ENCODE data around the gene MIER1.
"Not testable (repeated sequence)": the region's sequence is repeated elsewhere in the genome, so short reads cannot be mapped to it uniquely, and the experiment has no call there.

The MIER1 gene

DNA sequence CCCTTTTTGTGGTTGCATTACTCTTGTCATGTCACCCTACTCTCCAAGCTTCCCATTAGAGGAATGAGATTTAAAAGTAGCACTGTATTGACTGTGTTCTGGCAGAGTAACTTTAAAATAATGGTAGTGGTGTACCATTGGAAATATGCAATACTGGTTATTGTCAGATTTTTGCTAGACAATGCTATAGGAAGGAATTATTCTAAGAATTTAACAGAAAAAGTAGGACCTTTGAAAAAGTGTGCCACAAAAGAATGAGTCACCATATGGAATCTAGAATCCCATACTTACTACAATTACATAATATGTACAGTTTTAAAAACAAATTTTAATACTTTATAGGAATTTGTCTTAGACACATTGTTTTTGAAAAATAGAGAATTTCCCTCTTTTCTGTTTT is 13.8 kb downstream of the MIER1 start:
- DNase-seq (ENCODE audit: low spot score), result no peak

DNA sequence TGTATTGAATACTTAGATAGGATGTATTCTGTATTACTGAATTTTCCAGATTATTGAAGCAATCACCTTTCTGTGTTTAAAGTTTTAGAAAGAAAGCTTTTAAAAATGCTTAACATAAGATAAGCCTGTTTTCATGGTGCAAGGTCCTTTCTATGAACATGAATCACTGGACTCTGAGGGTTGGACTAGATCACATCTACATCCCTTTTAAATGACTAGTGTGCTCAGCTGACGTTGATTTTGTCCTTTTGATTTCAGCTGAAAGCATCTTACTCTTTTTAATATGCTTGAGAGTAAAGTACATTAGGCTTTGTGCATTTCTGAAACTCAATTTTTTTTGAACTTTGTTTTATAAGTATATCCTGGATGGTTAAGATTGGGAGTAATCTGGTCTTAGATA is 16.2 kb downstream of the MIER1 start:
- DNase-seq (ENCODE audit: low spot score), result no peak

DNA sequence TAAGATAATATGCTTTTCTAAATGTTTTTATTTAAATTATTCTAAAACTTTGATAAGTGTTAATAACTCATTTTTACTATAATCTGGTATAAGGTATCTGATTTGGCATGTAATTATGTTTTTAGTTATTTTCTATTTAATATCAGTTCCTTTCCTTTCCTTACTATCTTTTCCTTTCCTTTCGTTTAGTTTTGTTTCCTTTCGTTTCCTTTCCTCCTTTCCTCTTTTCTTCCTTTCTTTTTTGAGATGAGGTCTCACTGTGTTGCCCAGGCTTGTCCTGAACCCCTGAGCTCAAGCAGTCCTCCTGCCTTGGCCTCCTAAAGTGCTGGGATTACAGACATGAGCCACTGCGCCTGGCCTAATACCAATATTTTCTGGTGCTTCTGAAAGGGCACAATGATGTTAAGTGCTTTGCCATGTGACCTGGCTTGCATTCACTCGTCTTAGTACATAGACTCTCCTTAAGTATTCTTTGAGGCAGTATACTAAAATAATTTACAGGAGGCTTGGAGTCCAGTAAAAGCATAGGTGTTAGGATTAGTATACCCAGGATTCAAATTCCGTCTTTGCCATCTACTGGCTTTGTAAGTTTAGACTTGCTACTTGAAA is 18.7 kb downstream of the MIER1 start:
- no peak for DNase-seq (ENCODE audit: low spot score)

DNA sequence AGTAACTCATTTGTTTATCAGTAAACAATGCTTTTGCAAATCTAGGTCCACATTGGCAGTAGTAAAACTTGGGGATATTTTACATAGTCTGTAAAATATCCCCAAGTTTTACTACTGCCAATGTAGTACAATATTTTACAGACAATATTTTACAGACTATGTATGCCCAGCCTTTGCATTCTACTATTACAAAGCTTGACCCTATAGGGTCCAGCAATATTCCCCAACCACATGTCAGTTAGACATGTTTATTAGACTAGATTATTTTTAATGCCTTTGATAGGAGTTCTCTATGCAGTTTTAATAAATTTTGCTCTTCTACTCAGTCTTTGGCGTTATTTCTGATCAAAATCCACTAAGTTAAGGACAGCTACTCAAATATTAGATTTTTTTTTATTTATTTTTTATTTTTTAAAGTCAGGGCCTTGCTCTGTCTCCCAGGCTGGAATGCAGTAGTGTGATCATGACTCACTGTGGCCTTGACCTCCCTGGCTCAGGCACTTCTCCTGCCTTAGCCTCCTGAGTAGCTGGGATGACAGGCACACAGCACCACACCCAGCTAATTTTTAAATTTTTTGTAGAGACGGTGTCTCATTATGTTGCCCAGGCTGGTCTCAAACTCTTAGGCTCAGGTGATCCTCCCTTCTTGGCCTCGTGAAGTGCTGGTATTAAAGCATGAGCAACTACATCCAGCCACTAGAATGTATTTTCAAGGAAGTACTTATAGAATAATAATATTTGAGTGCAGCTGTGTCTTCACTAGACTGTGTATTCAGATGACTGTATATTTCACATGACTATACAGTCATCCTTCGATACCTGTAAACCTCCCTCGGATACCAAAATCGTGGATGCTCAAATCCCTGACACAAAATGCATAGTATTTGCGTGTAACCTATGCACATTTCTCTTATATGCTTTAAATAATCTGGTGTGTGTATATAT is 19.8 kb downstream of the MIER1 start:
- no peak for DNase-seq (ENCODE audit: low spot score)

DNA sequence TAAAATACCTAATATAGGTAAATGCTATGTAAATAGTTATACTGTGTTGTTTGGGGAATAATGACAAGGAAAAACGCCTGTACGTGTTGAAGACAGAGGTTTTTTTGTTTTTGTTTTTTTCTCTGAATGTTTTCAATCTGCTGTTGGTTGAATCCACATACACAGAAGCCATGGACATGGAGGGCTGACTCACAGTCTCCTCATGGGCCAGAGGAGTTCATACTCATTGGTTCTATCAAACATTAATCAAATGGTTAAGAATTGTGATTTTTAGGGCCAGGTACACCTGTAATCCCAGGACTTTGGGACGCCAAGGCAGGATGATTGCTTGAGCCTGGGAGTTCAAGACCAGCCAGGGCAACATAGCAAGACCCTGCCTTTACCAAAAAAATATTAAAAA is 20.5 kb downstream of the MIER1 start:
- no peak for DNase-seq (ENCODE audit: low spot score)

DNA sequence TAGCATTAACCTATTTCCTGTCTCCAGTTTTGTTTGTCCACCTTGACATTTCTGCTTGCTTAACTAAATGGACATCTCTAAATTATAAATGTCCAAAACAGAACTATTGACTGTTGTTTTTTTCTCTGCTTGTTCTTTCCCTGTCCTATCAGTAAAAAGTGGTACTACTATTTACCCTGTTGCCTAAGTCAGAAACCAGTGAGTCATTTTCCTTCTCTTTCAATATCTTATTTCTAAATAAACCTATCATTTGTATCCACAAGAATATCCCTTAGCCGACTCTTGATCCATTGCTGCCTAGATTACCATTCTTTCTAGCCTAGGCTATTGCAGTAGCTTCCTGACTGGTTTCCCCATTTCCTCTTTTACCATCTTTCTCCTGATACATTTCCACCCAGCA is 22.5 kb downstream of the MIER1 start:
- DNase-seq (ENCODE audit: low spot score), result no peak

DNA sequence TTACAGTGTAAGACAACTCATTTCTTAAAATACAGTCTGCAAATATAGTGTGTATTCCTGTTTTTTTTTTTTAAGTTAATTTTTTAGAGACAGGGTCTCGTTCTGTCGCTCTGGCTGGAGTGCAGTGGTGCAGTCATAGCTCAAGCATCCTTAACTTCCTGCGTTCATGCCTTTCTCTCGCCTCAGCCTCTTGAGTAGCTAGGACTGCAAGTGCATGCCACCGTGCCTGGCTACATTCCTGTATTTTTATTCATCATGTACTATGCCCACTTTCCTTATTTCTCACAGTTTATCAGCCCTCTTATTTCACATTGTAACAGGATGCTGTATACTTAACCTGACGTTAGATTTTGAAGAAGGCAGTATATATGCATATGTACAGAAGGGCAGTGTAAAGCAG is 26.7 kb downstream of the MIER1 start:
- DNase-seq (ENCODE audit: low spot score), result no peak

DNA sequence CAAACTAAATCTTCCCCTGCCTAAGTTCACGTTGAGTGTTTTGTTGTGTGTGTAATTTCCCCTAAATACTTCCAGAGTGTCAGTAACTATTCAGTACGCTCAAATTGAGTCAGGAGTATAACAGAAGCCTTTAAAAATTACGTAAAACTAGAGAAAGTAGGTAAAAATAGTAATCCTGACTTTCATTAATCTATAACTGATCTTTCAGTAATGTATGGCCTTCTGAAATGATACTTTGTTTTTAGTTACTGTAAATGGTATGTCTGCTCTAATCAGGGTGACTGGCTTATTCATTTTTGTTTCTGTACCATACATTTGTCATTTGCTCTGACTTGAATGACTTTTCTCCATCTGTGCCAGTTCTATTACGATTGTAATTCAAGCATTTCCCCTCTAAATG is 29.4 kb downstream of the MIER1 start:
- no peak for DNase-seq (ENCODE audit: low spot score)

DNA sequence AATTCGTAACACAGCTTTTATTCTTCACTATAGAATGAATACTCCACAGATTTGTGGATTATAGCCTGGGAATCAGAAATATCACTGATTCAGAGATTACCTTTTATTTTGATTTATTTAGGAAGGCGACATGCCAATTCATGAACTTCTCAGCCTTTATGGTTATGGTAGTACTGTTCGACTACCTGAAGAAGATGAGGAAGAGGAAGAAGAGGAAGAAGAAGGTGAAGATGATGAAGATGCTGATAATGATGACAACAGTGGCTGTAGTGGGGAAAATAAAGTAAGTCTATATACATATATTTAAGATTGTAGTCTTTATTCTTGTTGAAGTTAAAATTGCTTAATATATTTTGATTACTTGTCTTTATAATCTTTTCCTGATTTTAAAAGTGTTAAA is 33.1 kb downstream of the MIER1 start:
- DNase-seq (ENCODE audit: low spot score), result no peak

DNA sequence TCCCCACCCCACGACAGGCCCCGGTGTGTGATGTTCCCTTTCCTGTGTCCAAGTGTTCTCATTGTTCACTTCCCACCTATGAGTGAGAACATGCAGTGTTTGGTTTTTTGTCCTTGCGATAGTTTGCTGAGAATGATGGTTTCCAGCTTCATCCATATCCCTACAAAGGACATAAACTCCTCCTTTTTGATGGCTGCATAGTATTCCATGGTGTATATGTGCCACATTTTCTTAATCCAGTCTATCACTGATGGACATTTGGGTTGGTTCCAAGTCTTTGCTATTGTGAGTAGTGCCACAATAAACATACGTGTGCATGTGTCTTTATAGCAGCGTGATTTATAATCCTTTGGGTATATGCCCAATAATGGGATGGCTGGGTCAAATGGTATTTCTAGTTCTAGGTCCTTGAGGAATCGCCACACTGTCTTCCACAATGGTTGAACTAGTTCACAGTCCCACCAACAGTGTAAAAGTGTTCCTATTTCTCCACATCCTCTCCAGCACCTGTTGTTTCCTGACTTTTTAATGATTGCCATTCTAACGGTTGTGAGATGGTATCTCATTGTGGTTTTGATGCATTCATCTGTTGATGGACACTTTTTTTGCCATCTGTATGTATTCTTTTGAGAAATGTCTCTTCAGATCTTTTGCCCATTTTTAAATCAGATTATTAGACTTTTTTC is 41.5 kb downstream of the MIER1 start:
- DNase-seq (ENCODE audit: low spot score), result not testable (repeated sequence)

DNA sequence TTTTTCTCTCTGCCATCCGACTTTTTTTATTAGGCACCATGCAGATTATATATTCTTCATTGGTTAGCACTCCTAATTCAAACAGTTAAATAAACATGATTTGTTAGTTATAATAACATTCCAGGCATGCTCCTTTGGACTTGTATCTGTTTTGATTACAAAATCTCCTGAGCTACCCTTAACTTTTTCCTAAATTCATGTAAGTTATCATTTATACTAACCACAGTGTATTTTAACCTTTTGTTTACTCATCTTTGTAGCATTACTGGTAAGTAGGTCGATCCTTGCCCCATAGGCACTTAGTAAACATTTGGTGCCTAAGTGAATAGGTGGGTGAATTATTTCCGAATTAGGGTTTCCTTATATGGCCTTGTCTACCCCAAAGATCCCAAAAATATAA is 43.8 kb downstream of the MIER1 start:
- DNase-seq (ENCODE audit: low spot score), result no peak

DNA sequence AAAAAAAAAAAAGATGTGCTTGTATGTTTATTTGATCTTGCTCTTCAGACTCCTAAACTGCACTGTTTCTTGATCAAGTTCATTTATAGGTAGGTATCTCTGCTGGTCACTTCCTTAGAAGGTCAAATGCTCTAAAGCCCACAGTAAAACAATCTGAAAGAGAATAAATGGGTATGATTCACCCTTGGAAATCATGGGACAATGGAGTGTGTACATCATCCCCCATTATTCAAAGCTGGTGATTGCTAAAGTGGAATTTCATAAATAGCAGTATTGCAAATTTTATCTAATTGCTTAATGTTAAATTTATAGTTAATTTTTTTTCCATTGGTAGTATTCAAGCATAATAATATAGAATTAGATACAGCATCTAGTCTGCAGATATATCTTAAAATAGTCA is 53.4 kb downstream of the MIER1 start:
- DNase-seq (ENCODE audit: low spot score), result no peak

DNA sequence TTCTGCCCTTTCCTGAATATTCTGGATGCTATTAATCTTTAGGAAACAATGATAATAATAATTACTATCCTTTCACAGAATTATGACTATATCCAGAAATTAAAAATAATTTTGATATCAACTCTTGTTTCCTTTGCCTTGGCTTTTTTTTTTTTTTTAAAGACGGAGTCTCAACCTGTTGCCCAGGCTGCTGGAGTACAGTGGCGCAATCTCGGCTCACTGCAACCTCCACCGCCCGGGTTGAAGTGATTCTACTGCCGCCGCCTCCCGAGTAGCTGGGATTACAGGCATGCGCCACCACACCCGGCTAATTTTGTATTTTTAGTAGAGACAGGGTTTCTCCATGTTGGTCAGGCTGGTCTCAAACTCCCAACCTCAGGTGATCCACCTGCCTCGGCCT is 54.8 kb downstream of the MIER1 start:
- not testable (repeated sequence) for DNase-seq (ENCODE audit: low spot score)

DNA sequence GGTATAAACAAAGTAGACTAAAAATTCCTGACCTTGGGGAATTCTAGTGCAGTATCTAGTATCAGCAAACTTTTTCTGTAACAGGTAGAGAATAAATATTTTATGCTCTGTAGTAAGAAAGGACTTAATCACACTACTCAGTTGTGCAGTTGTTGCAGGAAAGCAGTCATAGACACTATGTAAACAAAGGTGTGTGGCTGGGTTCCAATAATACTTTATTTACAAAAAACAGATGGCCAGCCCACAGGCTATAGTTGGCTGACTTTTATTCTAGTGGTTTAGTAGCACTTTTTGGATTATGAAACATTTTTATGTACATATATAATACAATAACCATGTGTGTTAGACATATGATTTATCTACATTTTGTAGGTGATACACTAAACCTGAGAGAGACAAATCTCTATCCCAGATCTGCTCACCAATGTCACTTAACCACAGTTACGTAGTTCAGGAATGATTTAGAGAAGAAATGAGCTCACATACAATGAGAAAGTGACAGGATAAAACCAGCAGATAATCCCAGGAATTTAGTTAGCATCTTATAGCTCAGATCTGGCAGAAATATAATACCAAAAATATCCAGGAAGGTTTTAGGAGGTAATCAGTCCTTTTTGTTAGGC is 56.1 kb downstream of the MIER1 start:
- DNase-seq (ENCODE audit: low spot score), result no peak

DNA sequence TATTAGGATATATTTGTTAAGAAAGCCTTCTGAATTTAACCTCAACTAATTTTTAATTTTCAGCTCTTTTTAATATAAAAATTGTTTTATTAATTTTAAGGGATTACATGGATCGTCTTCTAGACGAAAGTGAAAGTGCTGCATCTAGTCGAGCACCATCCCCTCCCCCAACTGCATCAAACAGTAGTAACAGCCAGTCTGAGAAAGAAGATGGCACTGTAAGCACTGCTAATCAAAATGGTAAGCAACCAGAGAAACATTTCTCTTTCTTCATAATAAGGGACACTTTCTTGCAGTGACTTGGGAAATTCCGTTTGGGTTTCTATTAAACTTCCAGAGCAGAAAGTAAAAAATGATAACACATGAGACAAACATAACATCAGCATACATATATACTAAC is 56.9 kb downstream of the MIER1 start:
- DNase-seq (ENCODE audit: low spot score), result peak; percentile 82

DNA sequence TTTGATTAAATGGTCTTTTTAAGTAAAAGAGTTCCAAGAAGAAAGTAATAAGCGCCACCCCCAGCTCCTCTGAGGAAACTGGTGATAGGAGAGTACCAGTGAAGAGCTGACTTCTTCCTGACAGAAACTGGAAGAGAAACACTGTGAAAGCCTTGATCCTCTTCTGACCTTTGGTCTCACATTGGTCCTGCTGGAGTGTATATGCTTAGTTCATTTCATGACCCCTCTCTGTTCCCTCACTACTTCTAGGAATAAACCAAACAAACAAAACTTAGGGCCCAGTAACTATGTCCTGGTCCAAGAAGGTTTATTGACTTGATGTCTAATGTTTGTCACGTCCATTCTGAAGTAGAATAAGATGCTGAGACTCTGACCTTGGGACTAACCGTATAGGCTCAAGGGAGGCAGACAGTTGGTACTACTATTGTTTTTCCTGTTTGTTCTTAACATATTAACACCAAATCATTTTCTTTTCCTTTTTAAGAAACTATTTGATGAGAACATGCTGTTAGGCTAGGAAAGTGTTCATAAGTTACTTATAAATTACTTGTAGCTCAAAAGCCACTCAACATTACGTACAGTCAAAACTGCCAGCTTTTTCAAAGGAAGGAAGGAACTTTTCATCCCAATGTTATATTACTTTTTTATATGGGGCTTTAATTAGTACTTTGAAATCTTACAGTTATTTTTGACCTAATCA is 57.9 kb downstream of the MIER1 start:
- no peak for DNase-seq (ENCODE audit: low spot score)

DNA sequence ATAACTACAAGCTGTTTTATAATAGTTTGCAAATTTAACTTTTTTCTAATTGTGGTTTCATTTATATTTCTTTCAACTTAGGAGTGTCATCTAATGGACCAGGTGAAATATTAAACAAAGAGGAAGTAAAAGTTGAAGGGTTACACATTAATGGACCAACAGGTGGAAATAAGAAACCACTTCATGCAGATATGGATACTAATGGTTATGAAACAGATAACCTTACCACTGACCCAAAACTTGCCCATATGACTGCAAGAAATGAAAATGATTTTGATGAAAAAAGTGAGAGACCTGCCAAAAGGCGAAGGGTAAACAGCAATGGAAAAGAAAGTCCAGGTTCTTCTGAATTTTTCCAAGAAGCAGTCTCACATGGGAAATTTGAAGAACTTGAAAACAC is 59.7 kb downstream of the MIER1 start:
- no peak for DNase-seq (ENCODE audit: low spot score)

DNA sequence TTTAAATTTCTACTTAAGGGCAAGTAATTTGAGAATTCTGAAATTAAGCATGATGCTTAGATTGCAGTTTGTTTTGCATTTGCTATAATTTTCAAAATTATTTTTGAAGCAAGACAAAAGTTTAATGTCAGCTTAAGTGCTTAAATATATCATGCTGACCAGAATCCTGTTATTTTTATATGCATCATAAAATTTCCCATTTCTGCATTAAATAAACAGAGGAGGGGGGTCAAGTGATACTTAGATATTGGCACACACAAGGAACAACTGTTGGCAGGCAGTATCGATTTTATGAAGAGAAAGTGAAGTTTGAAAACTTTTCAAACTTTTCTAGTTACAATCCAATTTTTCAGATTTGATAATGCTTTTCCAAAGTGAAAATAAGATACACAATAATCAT is 61.0 kb downstream of the MIER1 start:
- no peak for DNase-seq (ENCODE audit: low spot score)

DNA sequence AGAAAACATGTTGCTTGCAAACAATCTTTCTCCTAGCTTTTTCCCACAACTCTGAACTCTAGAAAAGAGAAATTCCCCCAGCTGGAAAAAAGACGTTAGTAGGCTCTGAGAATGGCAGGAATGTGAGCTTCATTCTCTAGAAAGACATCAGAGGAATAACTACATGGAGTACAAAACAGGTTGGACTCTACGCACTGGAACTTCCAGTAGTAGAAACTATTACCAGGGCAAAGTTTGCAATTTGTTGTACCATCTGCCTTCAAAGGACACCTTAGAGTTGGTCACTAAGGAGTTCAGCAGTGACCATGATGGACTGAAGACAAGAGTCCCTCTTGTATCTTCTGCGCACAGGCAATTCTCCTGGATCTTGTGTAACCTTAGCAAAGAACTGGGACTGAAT is 68.3 kb downstream of the MIER1 start:
- no peak for DNase-seq (ENCODE audit: low spot score)

DNA sequence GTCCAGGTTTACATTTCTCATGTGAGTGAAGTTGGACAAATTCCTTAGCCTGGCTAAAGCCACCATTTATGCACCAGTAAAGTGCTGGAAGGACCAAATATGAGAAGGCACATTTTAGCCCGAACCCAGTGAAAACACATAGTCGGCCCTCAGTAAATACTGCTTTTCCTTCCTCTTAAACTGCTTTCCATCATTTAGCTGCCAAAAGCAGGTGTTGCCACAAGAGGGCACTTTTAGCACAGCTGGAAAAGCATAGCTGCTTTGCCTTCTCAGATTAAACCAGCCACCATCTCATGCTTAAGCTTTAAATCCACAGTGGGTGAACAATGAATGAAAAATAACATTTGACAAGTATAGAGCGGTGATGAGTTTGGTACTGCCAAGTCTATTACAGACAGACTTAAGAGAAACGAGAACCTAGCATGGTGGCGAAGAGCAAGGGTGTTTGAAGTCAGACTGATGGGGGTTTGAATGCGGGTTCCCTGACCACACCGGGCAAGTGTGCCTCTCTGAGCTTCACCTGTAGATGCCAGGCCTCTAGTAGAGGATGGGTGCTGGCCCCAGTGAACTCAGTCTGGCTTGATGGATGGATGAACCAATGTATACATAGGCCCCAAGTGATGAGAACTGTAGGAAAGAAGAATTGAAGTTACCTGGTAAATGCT is 71.4 kb downstream of the MIER1 start:
- DNase-seq (ENCODE audit: low spot score), result peak; percentile 76

DNA sequence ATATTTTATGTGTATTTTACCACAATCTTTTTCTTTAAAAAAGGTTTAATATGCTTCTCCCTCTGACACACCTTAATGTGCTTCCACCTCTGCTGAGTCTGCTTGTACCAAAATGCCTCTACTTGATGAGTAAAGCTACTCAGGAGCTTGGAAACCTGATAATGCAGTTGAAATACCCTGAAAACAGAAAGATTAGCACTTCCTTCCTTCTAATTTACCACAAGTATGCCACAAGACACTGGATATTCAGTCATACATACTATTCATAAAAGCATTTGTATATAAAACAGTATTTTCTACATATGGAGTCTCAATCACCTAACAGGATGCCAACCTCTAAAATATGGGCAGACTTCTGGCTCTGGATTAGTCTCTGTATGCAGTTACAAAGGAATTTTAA is 74.2 kb downstream of the MIER1 start:
- DNase-seq (ENCODE audit: low spot score), result no peak
